GM12878 (cell line): ENCODE data around the gene TBC1D25. TPM values are rescaled to one million over a fixed set of nuclear protein-coding genes. Genes with fewer than 3 reads are reported as not detected.

Experiments
- BHLHE40 ChIP-seq, 2 experiments: fragments of 450-650 bp in 1 of 2; IDR thresholded peaks; 2 replicates each; pipeline ENCODE4 v1.6.1; 2011 to 2017; ENCODE audit warnings: low read depth in 2 of 2, borderline replicate concordance in 1 of 2, improper control_type of control experiment in 1 of 2, low read length in 1 of 2, mild to moderate bottlenecking in 1 of 2
- CREB1 ChIP-seq: IDR thresholded peaks from 2 replicates; pipeline ENCODE4 v1.6.1; 2012; ENCODE audit warnings: low read depth, mild to moderate bottlenecking, inconsistent platforms
- NR2F1 ChIP-seq: fragments of 450-650 bp; conservative IDR thresholded peaks from 2 replicates; pipeline ENCODE4 v1.6.1; 2017; ENCODE audit warnings: mild to moderate bottlenecking
- POLR2AphosphoS5 ChIP-seq: IDR thresholded peaks from 2 replicates; pipeline ENCODE4 v1.6.1; 2011; ENCODE audit warnings: mild to moderate bottlenecking, low read length, inconsistent platforms
- SRF ChIP-seq, 2 experiments: IDR thresholded peaks; 2 replicates each; pipeline ENCODE4 v1.6.1; 2011; ENCODE audit warnings: low read depth in 2 of 2, low read length in 2 of 2, mild to moderate bottlenecking in 1 of 2, moderate library complexity in 1 of 2
- ZNF384 ChIP-seq: IDR thresholded peaks from 2 replicates; pipeline ENCODE4 v1.6.1; 2012; ENCODE audit warnings: low read depth, mild to moderate bottlenecking, low read length, improper control_type of control experiment, borderline replicate concordance
- polyA plus RNA-seq, 11 experiments: library from polyadenylated mRNA; depleted of rRNA in 4 of 11; unstranded in 6 of 11; stranded (reverse) in 5 of 11; fragments of >200 nt; fragmentation: Nextera tagmentation in 4 of 11; fragmentation: Illumina TruSeq in 1 of 11; extraction: Ambion mirVana in 4 of 11; extraction: Trizol in 1 of 11; gene quantifications; 1 replicate in 1 of 11; 2 replicates in 10 of 11; pipeline versions ENCODE4 v1.2.1 to v1.2.3, GENCODE V29; 2011 to 2016; ENCODE audit warnings: inconsistent platforms in 2 of 11, missing spikeins in 2 of 11, low read depth in 1 of 11
- total RNA-seq, 4 experiments: library from RNA; depleted of rRNA in 3 of 4; stranded (reverse); fragments of >200 nt in 3 of 4; fragmentation: Illumina TruSeq in 1 of 4; extraction: Trizol in 1 of 4; gene quantifications; 2 replicates each; pipeline versions ENCODE4 v1.2.1 to v1.2.3, GENCODE V29; 2013 to 2021
- TF ChIP-seq, protein P1 (sequence below): IDR thresholded peaks from 2 replicates; pipeline ENCODE4 v1.6.1; 2011; ENCODE audit warnings: borderline replicate concordance, low read depth, mild to moderate bottlenecking, moderate library complexity, mixed read lengths, low read length; ENCODE audit not compliant: insufficient read depth; ENCODE audit errors: extremely low read length
- TF ChIP-seq, protein P2 (sequence below): fragments of 450-650 bp; IDR thresholded peaks from 2 replicates; pipeline ENCODE4 v1.6.1; 2016; ENCODE audit warnings: mild to moderate bottlenecking

The TBC1D25 gene
- total and polyA plus RNA-seq, 10 of the 15 experiments (the other 5 are each of a cell fraction or from before 2014, with no cell fraction given), result 0.79 to 17.3 (median 10.0) TPM

DNA sequence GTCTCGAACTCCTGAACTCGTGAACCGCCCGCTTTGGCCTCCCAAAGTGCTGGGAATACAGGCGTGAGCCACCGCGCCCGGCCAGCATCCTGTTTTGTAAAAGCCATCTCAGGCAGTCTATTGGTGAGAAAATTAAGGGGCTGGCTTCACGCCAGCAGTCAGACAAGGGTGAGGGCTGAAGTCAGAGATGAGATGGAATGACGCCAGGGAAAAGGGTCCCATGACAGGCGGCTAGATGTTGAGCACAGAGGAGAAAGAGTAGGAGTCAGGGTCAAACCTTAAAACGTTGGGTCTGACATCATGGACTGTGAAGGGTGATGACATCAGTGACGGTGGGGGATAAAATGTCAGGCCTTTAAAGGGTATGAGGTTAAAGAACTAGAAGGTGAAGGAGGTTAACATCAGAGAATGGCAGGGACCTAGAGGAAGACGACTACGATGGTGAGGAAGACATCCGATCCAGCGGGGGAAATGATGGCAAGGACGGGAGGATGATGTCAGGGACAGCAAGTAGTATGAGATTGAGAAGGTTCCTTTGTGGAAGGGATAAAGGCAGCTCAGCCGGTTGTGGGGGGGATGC, 34.3 kb downstream of the TBC1D25 start (continued):
- TF ChIP-seq, protein P1, sequence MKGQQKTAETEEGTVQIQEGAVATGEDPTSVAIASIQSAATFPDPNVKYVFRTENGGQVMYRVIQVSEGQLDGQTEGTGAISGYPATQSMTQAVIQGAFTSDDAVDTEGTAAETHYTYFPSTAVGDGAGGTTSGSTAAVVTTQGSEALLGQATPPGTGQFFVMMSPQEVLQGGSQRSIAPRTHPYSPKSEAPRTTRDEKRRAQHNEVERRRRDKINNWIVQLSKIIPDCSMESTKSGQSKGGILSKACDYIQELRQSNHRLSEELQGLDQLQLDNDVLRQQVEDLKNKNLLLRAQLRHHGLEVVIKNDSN, result no peak
- TF ChIP-seq SRF (IDR thresholded peaks at IDR 0.05; ENCODE audit: low read depth in 2 of 2, low read length in 2 of 2) (no peak), CREB1 (peak; percentile 82; the same call in 1 of the 2 replicates), NR2F1 (no peak), BHLHE40 (IDR thresholded peaks at IDR 0.05; ENCODE audit: borderline replicate concordance in 1 of 2, low read depth in 2 of 2, low read length in 1 of 2) (0 out of 4 replicates have a peak, but pooled peaks of 1 of the 2 experiments have one; percentile 5), POLR2AphosphoS5 (no peak), ZNF384 (no peak)
- TF ChIP-seq, protein P2, sequence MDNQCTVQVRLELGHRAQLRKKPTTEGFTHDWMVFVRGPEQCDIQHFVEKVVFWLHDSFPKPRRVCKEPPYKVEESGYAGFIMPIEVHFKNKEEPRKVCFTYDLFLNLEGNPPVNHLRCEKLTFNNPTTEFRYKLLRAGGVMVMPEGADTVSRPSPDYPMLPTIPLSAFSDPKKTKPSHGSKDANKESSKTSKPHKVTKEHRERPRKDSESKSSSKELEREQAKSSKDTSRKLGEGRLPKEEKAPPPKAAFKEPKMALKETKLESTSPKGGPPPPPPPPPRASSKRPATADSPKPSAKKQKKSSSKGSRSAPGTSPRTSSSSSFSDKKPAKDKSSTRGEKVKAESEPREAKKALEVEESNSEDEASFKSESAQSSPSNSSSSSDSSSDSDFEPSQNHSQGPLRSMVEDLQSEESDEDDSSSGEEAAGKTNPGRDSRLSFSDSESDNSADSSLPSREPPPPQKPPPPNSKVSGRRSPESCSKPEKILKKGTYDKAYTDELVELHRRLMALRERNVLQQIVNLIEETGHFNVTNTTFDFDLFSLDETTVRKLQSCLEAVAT, result peak; percentile 80
- TF ChIP-seq, all 136 proteins: peak for 7
